ENCODE measurements around the gene CEMIP. TPM values are rescaled to one million over a fixed set of nuclear protein-coding genes. Genes with fewer than 3 reads are reported as not detected.

Gene CEMIP
- polyA plus RNA-seq, 1 of the 3 experiments (the other 2 are of a cell fraction): 27.8 TPM

DNA sequence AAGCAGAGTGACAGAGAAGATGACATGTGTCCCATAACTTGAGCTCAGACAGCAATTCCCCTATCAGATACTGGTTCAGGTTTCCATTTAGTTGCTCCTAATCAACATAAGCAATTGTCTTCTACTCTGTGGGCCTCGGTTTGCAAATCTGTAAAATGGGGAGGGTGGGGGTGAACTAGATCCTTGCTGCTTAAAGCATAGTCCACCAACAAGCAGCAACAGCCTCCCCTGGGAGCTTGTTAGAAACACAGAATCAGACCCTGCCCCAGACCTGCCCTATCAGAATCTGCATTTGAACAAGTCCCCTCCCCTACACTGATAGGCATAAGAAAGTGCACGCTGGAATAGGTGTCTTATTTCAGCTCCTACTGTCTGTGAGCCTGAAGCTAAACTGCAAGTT lies 87.8 kb downstream of the CEMIP start:
- no peaks in the 10 kb centered on the region for H3F3A ChIP-seq (replicated peaks; ENCODE audit: insufficient read depth)
- POLR2A ChIA-PET: no interaction called here
- no peak for DNase-seq
- no peaks in the 10 kb centered on the region for H3K27me3 ChIP-seq (ENCODE audit: insufficient read depth)
- H3K79me2 ChIP-seq (ENCODE audit: insufficient read depth): no peaks in the 10 kb centered on the region
- H3K4me1 ChIP-seq (ENCODE audit: control insufficient read depth in 1 of 2, insufficient read depth in 2 of 2, low read depth in 1 of 2, low read length in 1 of 2): no peaks in the 10 kb centered on the region
- TF ChIP-seq, protein P1, sequence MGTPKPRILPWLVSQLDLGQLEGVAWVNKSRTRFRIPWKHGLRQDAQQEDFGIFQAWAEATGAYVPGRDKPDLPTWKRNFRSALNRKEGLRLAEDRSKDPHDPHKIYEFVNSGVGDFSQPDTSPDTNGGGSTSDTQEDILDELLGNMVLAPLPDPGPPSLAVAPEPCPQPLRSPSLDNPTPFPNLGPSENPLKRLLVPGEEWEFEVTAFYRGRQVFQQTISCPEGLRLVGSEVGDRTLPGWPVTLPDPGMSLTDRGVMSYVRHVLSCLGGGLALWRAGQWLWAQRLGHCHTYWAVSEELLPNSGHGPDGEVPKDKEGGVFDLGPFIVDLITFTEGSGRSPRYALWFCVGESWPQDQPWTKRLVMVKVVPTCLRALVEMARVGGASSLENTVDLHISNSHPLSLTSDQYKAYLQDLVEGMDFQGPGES (IDR thresholded peaks at IDR 0.05; ENCODE audit: low read depth, low read length): no peak
- TF ChIP-seq CHD2 (IDR thresholded peaks at IDR 0.05; ENCODE audit: low read length, partially characterized antibody) (no peak), RXRA (IDR thresholded peaks at IDR 0.05; ENCODE audit: borderline replicate concordance, low read depth) (no peak), MXI1 (IDR thresholded peaks at IDR 0.05; ENCODE audit: low read depth, low read length) (no peak), YY1 (IDR thresholded peaks at IDR 0.05; ENCODE audit: low read depth) (no peak), RCOR1 (IDR thresholded peaks at IDR 0.05; ENCODE audit: low read length) (no peak), GABPA (IDR thresholded peaks at IDR 0.05; ENCODE audit: low read depth) (no peak)
- no peaks in the 10 kb centered on the region for H3K9me2 ChIP-seq
- no peaks in the 10 kb centered on the region for H3K36me3 ChIP-seq (replicated peaks in 1 of 2; ENCODE audit: control insufficient read depth in 1 of 2, insufficient read depth in 2 of 2, low read length in 1 of 2)
- H3K4me2 ChIP-seq: no peak overlapping the region
- WGBS (ENCODE audit: low lambda C conversion rate): 84% methylated on average over 2 of the region's 2 CpGs
- H3K9ac ChIP-seq: no peak overlapping the region
- CTCF ChIA-PET: interaction anchor here (1.5 kb wide), 1 partner anchor 299 kb away, joined by 3 read pairs; no protein-coding TSS in a partner anchor
- H2AFZ ChIP-seq (ENCODE audit: low read depth): no peak overlapping the region
- no peaks in the 10 kb centered on the region for H4K20me1 ChIP-seq (ENCODE audit: insufficient read depth)
- no peak overlapping the region for H3K27ac ChIP-seq (ENCODE audit: low read depth in 2 of 2, low read length in 1 of 2)
- H3K4me3 ChIP-seq (ENCODE audit: low read depth in 2 of 2, low read length in 1 of 2): no peak overlapping the region
- H3K9me3 ChIP-seq: no peaks in the 10 kb centered on the region

DNA sequence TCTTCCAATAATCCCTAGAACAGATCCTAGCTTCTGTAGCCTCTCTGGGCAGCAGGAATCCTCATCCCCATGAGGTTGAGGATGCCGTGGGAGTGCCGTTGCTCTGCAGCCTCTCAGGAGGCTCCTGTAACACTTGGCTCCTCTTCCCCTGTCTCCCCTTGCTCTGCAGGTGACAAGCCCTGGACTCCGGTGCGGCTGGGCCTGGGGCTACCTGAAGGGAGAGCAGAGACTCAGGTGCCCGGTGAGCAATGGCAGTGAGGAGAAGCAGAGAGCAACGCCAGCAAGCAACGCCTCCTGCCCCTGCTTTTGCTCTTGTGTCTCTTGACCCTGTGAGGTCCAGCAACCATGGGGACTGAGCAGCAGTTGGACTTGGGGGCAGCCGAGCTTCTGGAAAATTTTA lies 91.2 kb downstream of the CEMIP start:
- ChIA-PET POLR2A (no interaction called here), CTCF (interaction anchor here (2.7 kb wide), 1 partner anchor 91 kb away, joined by 6 read pairs; the partner anchor contains the start of gene CEMIP)
- Histone ChIP-seq H3K79me2 (ENCODE audit: insufficient read depth) (no peaks in the 10 kb centered on the region), H3K4me2 (no peak overlapping the region), H3K9me2 (no peaks in the 10 kb centered on the region), H4K20me1 (ENCODE audit: insufficient read depth) (no peaks in the 10 kb centered on the region), H2AFZ (ENCODE audit: low read depth) (no peak overlapping the region), H3K36me3 (replicated peaks in 1 of 2; ENCODE audit: control insufficient read depth in 1 of 2, insufficient read depth in 2 of 2, low read length in 1 of 2) (no peaks in the 10 kb centered on the region), H3K9ac (no peak overlapping the region), H3K27me3 (ENCODE audit: insufficient read depth) (no peaks in the 10 kb centered on the region), H3K4me3 (ENCODE audit: low read depth in 2 of 2, low read length in 1 of 2) (no peak overlapping the region), H3K9me3 (no peaks in the 10 kb centered on the region), H3F3A (replicated peaks; ENCODE audit: insufficient read depth) (no peaks in the 10 kb centered on the region), H3K4me1 (ENCODE audit: control insufficient read depth in 1 of 2, insufficient read depth in 2 of 2, low read depth in 1 of 2, low read length in 1 of 2) (no peaks in the 10 kb centered on the region; a peak in 1 of 4 replicates), H3K27ac (ENCODE audit: low read depth in 2 of 2, low read length in 1 of 2) (no peak overlapping the region)
- WGBS (ENCODE audit: low lambda C conversion rate): 77% methylated on average over 6 of the region's 8 CpGs
- no peak for TF ChIP-seq SIN3A (IDR thresholded peaks at IDR 0.05; ENCODE audit: borderline replicate concordance, low read depth, low read length)
- TF ChIP-seq, protein P2, sequence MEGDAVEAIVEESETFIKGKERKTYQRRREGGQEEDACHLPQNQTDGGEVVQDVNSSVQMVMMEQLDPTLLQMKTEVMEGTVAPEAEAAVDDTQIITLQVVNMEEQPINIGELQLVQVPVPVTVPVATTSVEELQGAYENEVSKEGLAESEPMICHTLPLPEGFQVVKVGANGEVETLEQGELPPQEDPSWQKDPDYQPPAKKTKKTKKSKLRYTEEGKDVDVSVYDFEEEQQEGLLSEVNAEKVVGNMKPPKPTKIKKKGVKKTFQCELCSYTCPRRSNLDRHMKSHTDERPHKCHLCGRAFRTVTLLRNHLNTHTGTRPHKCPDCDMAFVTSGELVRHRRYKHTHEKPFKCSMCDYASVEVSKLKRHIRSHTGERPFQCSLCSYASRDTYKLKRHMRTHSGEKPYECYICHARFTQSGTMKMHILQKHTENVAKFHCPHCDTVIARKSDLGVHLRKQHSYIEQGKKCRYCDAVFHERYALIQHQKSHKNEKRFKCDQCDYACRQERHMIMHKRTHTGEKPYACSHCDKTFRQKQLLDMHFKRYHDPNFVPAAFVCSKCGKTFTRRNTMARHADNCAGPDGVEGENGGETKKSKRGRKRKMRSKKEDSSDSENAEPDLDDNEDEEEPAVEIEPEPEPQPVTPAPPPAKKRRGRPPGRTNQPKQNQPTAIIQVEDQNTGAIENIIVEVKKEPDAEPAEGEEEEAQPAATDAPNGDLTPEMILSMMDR (IDR thresholded peaks at IDR 0.05): no peak
- TF ChIP-seq RAD21 (IDR thresholded peaks at IDR 0.05; ENCODE audit: low read length): no peak
- TF ChIP-seq TAF1 (IDR thresholded peaks at IDR 0.05; ENCODE audit: borderline replicate concordance, low read depth, low read length): no peak
- TF ChIP-seq FOSL2 (IDR thresholded peaks at IDR 0.05; ENCODE audit: borderline replicate concordance, low read depth): no peak
- TF ChIP-seq EZH2phosphoT487 (IDR thresholded peaks at IDR 0.05; ENCODE audit: borderline replicate concordance, low read depth): no peak
- TF ChIP-seq FOXJ3 (CRISPR knock-in tag; IDR thresholded peaks at IDR 0.05): no peak
- TF ChIP-seq, protein P3, sequence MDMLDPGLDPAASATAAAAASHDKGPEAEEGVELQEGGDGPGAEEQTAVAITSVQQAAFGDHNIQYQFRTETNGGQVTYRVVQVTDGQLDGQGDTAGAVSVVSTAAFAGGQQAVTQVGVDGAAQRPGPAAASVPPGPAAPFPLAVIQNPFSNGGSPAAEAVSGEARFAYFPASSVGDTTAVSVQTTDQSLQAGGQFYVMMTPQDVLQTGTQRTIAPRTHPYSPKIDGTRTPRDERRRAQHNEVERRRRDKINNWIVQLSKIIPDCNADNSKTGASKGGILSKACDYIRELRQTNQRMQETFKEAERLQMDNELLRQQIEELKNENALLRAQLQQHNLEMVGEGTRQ (IDR thresholded peaks at IDR 0.05; ENCODE audit: borderline replicate concordance, low read depth, low read length): no peak
- no peak for DNase-seq
